Measurements from ENCODE around the gene ANKFN1.

DNA sequence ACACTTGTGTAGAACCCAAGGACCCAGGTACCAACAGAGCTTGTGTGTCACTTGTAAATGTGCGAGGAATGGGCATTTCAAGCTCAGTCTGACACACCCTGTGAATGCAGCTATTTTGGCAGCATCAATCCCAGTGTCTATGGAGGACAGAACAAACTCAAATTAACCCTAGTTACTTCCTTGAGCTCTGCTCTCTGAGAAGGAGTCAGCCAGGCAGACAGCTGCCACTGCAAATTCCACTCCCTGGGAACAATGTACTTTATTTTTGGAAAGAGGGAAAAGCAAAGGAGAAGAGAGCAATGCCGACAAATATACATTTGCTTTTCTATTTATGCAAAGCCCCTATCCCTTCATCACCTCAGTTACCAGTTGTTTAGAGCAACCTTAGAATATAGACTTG is 391.8 kb downstream of the ANKFN1 start:
- no peak for TF ChIP-seq EZH2 (IDR thresholded peaks at IDR 0.05; ENCODE audit: borderline replicate concordance, low read length)
- TF ChIP-seq, protein P1, sequence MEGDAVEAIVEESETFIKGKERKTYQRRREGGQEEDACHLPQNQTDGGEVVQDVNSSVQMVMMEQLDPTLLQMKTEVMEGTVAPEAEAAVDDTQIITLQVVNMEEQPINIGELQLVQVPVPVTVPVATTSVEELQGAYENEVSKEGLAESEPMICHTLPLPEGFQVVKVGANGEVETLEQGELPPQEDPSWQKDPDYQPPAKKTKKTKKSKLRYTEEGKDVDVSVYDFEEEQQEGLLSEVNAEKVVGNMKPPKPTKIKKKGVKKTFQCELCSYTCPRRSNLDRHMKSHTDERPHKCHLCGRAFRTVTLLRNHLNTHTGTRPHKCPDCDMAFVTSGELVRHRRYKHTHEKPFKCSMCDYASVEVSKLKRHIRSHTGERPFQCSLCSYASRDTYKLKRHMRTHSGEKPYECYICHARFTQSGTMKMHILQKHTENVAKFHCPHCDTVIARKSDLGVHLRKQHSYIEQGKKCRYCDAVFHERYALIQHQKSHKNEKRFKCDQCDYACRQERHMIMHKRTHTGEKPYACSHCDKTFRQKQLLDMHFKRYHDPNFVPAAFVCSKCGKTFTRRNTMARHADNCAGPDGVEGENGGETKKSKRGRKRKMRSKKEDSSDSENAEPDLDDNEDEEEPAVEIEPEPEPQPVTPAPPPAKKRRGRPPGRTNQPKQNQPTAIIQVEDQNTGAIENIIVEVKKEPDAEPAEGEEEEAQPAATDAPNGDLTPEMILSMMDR (conservative IDR thresholded peaks at IDR 0.05 in 1 of 2, IDR thresholded peaks at IDR 0.05 in 1 of 2; ENCODE audit: extremely low read depth in 1 of 2, insufficient read depth in 1 of 2, low read depth in 1 of 2, low read length in 2 of 2): no peak
